ENCODE results near the gene SHF.
A peak's percentile ranks its signal among the peaks of the same experiment; 100 is the strongest.

Gene SHF

DNA sequence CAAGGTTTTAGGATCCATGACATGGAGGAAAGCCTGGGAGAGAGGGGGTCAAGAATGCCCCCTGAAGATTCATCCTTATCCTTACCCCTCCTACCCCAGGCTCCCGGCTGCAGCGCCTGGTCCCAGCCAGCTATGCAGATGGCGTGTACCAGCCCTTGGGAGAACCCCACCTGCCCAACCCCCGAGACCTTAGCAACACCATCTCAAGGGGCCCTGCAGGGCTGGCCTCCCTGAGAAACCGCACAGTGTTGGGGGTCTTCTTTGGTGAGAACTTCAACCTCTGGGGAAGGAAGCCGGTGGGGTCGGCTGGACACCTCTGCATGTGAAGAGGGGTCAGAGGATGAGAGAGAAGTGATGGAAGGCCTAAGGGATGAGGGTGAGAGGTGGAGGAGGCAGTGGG, 53.7 kb downstream of the SHF start:
- no peaks in the 10 kb centered on the region for H3K9me3 ChIP-seq (ENCODE audit: control insufficient read depth, low read length)

GRCh38 chr15:45133561-45133920, 54.2 kb downstream of the SHF start:
- Histone ChIP-seq H3K27ac (ENCODE audit: low read depth, low read length, severe bottlenecking) (no peak overlapping the region), H3K9me3 (ENCODE audit: control insufficient read depth, low read length) (no peaks in the 10 kb centered on the region)
- WGBS, 2 experiments (ENCODE audit: insufficient coverage in 2 of 2): 73 to 92% methylated on average over 4 of the region's 5 CpGs

More for the DNA sequence above, 53.7 kb downstream of the SHF start:
- Histone ChIP-seq H3K36me3 (ENCODE audit: control insufficient read depth, insufficient read depth, low read length) (no peaks in the 10 kb centered on the region), H3K4me3 (ENCODE audit: extremely low read depth, insufficient read depth, low read length, poor library complexity, severe bottlenecking) (no peak overlapping the region), H3K4me1 (ENCODE audit: control insufficient read depth, insufficient read depth, low read length, poor library complexity, severe bottlenecking) (peaks cover 8% of the 10 kb centered on the region), H3K27ac (ENCODE audit: low read depth, low read length, severe bottlenecking) (no peak overlapping the region)
- 90 to 91% methylated on average over 3 to 7 of the region's 7 CpGs for WGBS, 2 experiments (ENCODE audit: insufficient coverage in 2 of 2)

DNA sequence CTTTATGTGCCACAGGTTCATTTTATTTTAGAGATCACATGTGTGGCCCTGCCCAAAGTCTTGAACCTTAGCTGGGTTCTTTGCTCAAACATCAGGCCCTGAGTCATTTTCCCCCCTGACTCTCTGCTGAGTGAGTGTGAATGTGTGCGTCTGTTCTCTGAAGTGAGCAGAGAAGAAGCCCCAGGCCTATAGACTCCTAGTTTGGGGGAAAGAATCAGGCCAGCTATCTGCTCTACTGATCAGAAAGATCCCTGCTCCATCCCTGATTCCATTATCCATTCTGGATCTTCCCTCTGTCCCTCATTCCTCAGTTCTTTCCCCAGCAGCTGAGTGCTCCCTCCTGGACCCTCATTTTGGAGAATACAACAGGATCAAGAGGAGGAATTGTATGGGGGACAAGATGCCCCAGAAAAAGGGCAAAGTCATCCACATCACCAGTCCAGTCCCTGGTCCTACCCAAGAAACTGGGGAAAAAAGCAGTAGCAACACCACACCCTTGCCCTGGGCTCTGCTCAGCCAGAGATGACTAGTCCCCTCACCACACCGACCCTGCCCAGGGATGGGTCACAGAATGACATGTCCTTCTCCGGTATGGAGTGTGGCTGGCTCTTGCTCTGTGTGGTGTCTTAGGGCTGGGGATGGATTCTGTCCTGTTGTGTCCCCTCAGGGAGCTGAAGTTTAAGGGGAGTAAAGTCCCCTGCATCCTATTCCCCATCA, 54.8 kb downstream of the SHF start:
- H3K27ac ChIP-seq (ENCODE audit: low read depth, low read length, severe bottlenecking): no peak overlapping the region
- no peak overlapping the region for H3K4me3 ChIP-seq (ENCODE audit: extremely low read depth, insufficient read depth, low read length, poor library complexity, severe bottlenecking)
- peaks cover 9% of the 10 kb centered on the region for H3K4me1 ChIP-seq (ENCODE audit: control insufficient read depth, insufficient read depth, low read length, poor library complexity, severe bottlenecking)
- no peaks in the 10 kb centered on the region for H3K36me3 ChIP-seq (ENCODE audit: control insufficient read depth, insufficient read depth, low read length)
- H3K9me3 ChIP-seq (ENCODE audit: control insufficient read depth, low read length): no peaks in the 10 kb centered on the region
- 67 to 80% methylated on average over 1 of the region's 3 CpGs for WGBS, 2 experiments (ENCODE audit: insufficient coverage in 2 of 2)

More at GRCh38 chr15:45133561-45133920, 54.2 kb downstream of the SHF start:
- Histone ChIP-seq H3K36me3 (ENCODE audit: control insufficient read depth, insufficient read depth, low read length) (no peaks in the 10 kb centered on the region), H3K4me3 (ENCODE audit: extremely low read depth, insufficient read depth, low read length, poor library complexity, severe bottlenecking) (no peak overlapping the region), H3K4me1 (ENCODE audit: control insufficient read depth, insufficient read depth, low read length, poor library complexity, severe bottlenecking) (peaks cover 9% of the 10 kb centered on the region)

DNA sequence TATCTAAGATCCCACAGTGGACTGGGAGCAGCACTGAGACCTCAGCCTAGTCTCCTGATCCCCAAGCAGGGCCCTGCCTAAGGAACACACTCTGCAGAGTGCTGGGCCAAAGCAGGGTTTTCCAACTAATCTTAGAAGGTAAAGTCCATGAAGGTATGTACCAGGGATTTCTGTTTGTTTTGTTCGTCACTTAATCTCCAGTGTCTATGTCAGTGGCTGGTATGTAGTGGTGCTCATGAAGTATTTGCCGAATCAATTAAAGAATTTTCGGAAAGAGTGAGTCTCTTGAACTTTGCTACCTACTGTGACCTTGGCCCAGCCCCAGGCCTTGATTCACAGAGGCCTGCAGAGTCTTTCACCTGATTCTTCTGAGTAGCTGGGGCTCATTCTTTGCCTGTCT, 56.3 kb downstream of the SHF start:
- Histone ChIP-seq H3K4me3 (ENCODE audit: extremely low read depth, insufficient read depth, low read length, poor library complexity, severe bottlenecking) (no peak overlapping the region), H3K4me1 (ENCODE audit: control insufficient read depth, insufficient read depth, low read length, poor library complexity, severe bottlenecking) (peaks cover 9% of the 10 kb centered on the region), H3K27ac (ENCODE audit: low read depth, low read length, severe bottlenecking) (no peak overlapping the region), H3K36me3 (ENCODE audit: control insufficient read depth, insufficient read depth, low read length) (no peaks in the 10 kb centered on the region), H3K9me3 (ENCODE audit: control insufficient read depth, low read length) (no peaks in the 10 kb centered on the region)
- 86 to 88% methylated on average over 3 of the region's 3 CpGs for WGBS, 2 experiments (ENCODE audit: insufficient coverage in 2 of 2)

- peaks cover 9% of the 10 kb centered on the region for H3K4me1 ChIP-seq (ENCODE audit: control insufficient read depth, insufficient read depth, low read length, poor library complexity, severe bottlenecking)
- H3K36me3 ChIP-seq (ENCODE audit: control insufficient read depth, insufficient read depth, low read length): no peaks in the 10 kb centered on the region
- H3K4me3 ChIP-seq (ENCODE audit: extremely low read depth, insufficient read depth, low read length, poor library complexity, severe bottlenecking): no peak overlapping the region
- no peak overlapping the region for H3K27ac ChIP-seq (ENCODE audit: low read depth, low read length, severe bottlenecking)
- H3K9me3 ChIP-seq (ENCODE audit: control insufficient read depth, low read length): no peaks in the 10 kb centered on the region
- 71 to 98% methylated on average over 1 to 4 of the region's 7 CpGs for WGBS, 2 experiments (ENCODE audit: insufficient coverage in 2 of 2)
Measured at GRCh38 chr15:45130291-45131000, 57.3 kb downstream of the SHF start.

GRCh38 chr15:45129651-45130129, 58.1 kb downstream of the SHF start, which contains the start of the genes DUOX1 and DUOXA1:
Gene DUOX1, plus strand, starts transcription at chr15:45129994. Its CDS starts 1,973 bp downstream, at chr15:45131967.
Gene DUOXA1, minus strand, starts transcription at chr15:45129879. Its CDS starts 6,865 bp downstream, at chr15:45123014.
- Histone ChIP-seq H3K4me3 (ENCODE audit: extremely low read depth, insufficient read depth, low read length, poor library complexity, severe bottlenecking) (peak within 1 kb of the TSS; percentile 19), H3K9me3 (ENCODE audit: control insufficient read depth, low read length) (no peaks in the 10 kb centered on the region), H3K36me3 (ENCODE audit: control insufficient read depth, insufficient read depth, low read length) (no peaks in the 10 kb centered on the region), H3K4me1 (ENCODE audit: control insufficient read depth, insufficient read depth, low read length, poor library complexity, severe bottlenecking) (peaks cover 9% of the 10 kb centered on the region), H3K27ac (ENCODE audit: low read depth, low read length, severe bottlenecking) (no peak within 1 kb of the TSS)
- WGBS, 2 experiments (ENCODE audit: insufficient coverage in 2 of 2): 2 to 9% methylated on average over 14 to 40 of the region's 46 CpGs

- WGBS, 2 experiments (ENCODE audit: insufficient coverage in 2 of 2): 14% methylated on average over 30 to 41 of the region's 47 CpGs
- Histone ChIP-seq H3K36me3 (ENCODE audit: control insufficient read depth, insufficient read depth, low read length) (no peaks in the 10 kb centered on the region), H3K9me3 (ENCODE audit: control insufficient read depth, low read length) (no peaks in the 10 kb centered on the region), H3K27ac (ENCODE audit: low read depth, low read length, severe bottlenecking) (no peak overlapping the region), H3K4me1 (ENCODE audit: control insufficient read depth, insufficient read depth, low read length, poor library complexity, severe bottlenecking) (peaks cover 9% of the 10 kb centered on the region), H3K4me3 (ENCODE audit: extremely low read depth, insufficient read depth, low read length, poor library complexity, severe bottlenecking) (peak overlapping the region; percentile 19)
Measured at GRCh38 chr15:45128971-45129639, 58.7 kb downstream of the SHF start.

- Histone ChIP-seq H3K27ac (ENCODE audit: low read depth, low read length, severe bottlenecking) (no peak overlapping the region), H3K4me1 (ENCODE audit: control insufficient read depth, insufficient read depth, low read length, poor library complexity, severe bottlenecking) (peaks cover 22% of the 10 kb centered on the region), H3K9me3 (ENCODE audit: control insufficient read depth, low read length) (no peaks in the 10 kb centered on the region), H3K36me3 (ENCODE audit: control insufficient read depth, insufficient read depth, low read length) (no peaks in the 10 kb centered on the region), H3K4me3 (ENCODE audit: extremely low read depth, insufficient read depth, low read length, poor library complexity, severe bottlenecking) (no peak overlapping the region)
- WGBS, 2 experiments (ENCODE audit: insufficient coverage in 2 of 2): no CpG with 5 or more reads among the region's 2 CpGs
Measured at GRCh38 chr15:45126535-45127158, 61.1 kb downstream of the SHF start.

GRCh38 chr15:45123397-45123796, 64.4 kb downstream of the SHF start:
- Histone ChIP-seq H3K27ac (ENCODE audit: low read depth, low read length, severe bottlenecking) (no peak overlapping the region), H3K9me3 (ENCODE audit: control insufficient read depth, low read length) (no peaks in the 10 kb centered on the region), H3K4me1 (ENCODE audit: control insufficient read depth, insufficient read depth, low read length, poor library complexity, severe bottlenecking) (peaks cover 14% of the 10 kb centered on the region), H3K36me3 (ENCODE audit: control insufficient read depth, insufficient read depth, low read length) (no peaks in the 10 kb centered on the region), H3K4me3 (ENCODE audit: extremely low read depth, insufficient read depth, low read length, poor library complexity, severe bottlenecking) (no peak overlapping the region)

DNA sequence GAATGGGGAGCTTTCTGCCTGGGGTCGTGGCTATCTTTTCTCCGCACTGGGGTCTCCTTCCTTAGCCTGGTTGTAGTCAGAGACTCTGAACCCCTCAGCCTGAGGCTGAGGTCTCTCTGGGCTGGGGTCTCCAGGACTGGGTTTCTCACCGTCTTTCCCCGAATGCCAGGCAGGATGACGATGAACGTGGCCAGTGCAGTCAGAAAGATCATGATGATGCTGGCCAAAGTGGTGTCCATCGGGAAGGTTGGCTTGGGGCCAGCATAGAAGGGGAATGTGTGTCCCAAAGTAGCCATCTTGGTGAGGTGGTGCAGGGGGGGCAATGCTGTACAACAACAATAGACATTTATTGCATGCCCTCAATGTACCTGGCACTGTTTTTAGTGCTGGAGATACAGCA, 65.0 kb downstream of the SHF start:
- H3K36me3 ChIP-seq (ENCODE audit: control insufficient read depth, insufficient read depth, low read length): no peaks in the 10 kb centered on the region
- no peak overlapping the region for H3K27ac ChIP-seq (ENCODE audit: low read depth, low read length, severe bottlenecking)
- H3K4me3 ChIP-seq (ENCODE audit: extremely low read depth, insufficient read depth, low read length, poor library complexity, severe bottlenecking): no peak overlapping the region
- H3K9me3 ChIP-seq (ENCODE audit: control insufficient read depth, low read length): no peaks in the 10 kb centered on the region
- WGBS, 2 experiments (ENCODE audit: insufficient coverage in 2 of 2): 91 to 93% methylated on average over 7 of the region's 7 CpGs
- H3K4me1 ChIP-seq (ENCODE audit: control insufficient read depth, insufficient read depth, low read length, poor library complexity, severe bottlenecking): peaks cover 14% of the 10 kb centered on the region

Measured in mesodermal cell (in vitro differentiated cells).